Measurements from ENCODE around the gene RASL12.

The RASL12 gene

DNA sequence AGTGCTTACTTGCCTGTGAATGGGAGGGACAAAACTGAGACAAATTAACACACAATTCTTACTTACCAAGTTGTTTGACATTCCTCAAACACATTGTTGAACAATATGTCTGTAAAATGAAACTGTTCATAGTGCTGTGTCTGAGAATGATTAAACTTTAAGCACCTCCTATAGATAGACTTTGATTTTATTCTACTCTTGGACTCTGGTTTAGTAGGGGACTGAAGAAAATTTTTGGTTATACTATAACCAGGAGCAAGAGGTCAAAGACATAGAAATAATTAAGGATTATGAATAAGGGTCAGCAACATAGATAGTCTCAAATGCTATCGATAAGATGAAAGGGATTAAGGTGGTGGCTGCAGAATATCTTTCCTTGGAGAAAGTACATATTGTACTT lies 30.5 kb downstream of the RASL12 start:
- TF ChIP-seq, protein P1, sequence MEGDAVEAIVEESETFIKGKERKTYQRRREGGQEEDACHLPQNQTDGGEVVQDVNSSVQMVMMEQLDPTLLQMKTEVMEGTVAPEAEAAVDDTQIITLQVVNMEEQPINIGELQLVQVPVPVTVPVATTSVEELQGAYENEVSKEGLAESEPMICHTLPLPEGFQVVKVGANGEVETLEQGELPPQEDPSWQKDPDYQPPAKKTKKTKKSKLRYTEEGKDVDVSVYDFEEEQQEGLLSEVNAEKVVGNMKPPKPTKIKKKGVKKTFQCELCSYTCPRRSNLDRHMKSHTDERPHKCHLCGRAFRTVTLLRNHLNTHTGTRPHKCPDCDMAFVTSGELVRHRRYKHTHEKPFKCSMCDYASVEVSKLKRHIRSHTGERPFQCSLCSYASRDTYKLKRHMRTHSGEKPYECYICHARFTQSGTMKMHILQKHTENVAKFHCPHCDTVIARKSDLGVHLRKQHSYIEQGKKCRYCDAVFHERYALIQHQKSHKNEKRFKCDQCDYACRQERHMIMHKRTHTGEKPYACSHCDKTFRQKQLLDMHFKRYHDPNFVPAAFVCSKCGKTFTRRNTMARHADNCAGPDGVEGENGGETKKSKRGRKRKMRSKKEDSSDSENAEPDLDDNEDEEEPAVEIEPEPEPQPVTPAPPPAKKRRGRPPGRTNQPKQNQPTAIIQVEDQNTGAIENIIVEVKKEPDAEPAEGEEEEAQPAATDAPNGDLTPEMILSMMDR (IDR thresholded peaks at IDR 0.05): no peak
- DNase-seq (ENCODE audit: low spot score): no peak
- H3K27ac ChIP-seq: no peak overlapping the region
- H3K4me3 ChIP-seq: no peak overlapping the region

DNA sequence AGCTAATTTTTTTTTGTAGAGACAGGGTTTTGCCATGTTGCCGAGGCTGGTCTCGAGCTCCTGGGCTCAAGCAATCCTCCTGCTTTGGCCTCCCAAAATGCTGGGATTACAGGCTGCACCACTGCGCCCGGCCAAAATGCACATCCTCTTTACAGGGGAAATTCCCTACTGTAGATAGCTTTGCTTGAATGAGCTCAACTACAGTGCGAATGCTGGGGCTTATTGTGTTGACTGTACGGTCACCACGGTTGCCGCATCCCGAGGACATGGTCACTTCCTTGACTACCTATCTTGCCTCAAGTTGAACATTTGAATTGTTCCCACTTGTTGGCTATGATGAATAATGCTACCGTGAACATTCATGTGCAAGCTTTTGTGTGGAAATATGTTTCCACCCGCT lies 33.1 kb downstream of the RASL12 start:
- TF ChIP-seq, protein P1 (IDR thresholded peaks at IDR 0.05): no peak

DNA sequence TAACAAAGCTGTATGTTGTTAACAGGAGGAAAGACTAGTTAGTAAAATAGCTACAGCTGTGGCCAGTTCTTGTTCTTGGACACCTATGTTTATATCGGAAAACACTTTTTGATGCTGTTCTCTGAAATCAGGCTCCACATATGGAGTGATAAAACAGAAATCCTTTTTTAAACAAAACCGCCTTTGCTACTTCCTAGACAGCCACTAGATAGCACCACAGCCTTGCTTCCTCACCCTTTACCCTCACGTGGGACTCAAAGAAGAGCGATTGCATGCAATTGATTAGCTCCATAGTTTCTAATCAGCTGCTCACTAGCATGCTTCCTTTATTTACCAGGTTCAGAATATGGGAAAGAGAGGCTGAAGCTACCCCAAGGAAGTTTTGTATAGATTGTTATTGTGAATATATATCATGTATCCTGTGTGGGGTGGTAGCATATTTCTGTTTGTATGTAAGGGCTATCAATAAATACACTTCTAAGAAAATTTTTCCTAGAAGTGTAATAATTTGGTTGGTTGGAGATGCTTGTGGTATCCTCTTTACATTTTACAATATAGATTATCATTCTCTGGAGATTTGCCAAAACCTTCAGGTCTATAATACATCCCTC lies 34.0 kb downstream of the RASL12 start:
- DNase-seq (ENCODE audit: low spot score): no peak
- H3K4me3 ChIP-seq: no peak overlapping the region
- TF ChIP-seq, protein P1 (IDR thresholded peaks at IDR 0.05): peak; percentile 44
- no peak overlapping the region for H3K27ac ChIP-seq

More for the DNA sequence above, 33.1 kb downstream of the RASL12 start:
- DNase-seq (ENCODE audit: low spot score): no peak
- Histone ChIP-seq H3K4me3 (no peak overlapping the region), H3K27ac (no peak overlapping the region)

DNA sequence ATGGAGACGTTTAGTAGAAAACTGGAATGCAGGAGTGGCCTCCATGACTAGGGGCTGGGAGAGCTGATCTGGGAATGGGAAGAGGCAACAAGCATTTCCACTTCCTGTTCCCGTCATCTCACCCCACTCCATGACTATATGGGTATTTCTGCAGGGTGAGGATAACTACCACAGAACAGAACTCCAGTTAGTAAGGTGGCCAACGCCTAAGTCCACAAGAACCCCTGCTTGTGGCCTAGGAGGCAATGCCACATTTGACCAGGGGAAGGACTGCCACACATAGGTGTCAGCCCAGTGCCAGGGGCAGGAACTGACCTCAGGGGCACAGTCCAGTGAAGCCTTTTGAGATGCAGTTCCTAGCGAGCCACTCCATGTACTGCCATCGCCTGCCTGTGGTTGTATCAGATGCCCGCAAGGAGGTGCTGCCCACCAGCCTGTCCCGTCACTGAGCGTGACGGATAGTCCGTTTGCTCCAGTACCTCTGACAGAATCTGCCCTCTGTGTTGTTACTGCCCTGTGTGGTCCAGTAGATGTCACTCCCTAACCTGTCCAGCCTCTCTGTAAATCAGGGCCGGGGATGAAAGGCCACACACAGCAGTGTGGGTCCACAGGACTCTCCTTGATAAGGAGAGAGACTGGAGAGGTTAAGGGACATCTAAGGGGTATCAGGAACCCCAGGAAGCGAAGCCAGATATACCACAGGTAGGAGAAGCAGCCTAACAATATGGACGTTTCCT lies 34.8 kb downstream of the RASL12 start:
- no peak overlapping the region for H3K27ac ChIP-seq
- peak; percentile 82 for DNase-seq (ENCODE audit: low spot score)

DNA sequence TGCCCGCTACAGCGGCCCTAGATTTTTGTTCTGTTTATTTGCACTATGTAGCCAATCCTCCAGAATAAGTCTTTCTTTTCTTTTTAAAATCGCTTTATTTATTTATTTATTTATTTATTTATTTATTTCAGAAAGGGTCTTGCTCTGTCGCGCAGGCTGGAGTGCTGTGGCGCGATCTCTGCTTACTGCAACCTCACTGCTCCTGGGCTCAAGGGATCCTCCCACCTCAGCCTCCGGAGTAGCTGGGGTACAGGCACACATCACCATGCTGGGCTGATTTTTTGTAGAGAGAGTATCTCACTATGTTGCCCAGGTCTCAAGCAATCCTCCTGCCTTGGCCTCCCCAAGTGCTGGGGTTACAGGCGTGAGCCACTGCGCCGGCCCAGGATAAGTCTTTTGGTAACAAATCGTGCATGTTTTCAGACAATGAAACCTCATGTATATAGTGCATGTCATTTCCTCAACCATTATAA lies 38.0 kb downstream of the RASL12 start:
- no peak for DNase-seq (ENCODE audit: low spot score)
- Histone ChIP-seq H3K4me3 (peak overlapping the region; percentile 99), H3K27ac (peak overlapping the region; percentile 29 to 87)
- TF ChIP-seq, protein P1 (IDR thresholded peaks at IDR 0.05): no peak

More for the DNA sequence above, 34.8 kb downstream of the RASL12 start:
- H3K4me3 ChIP-seq: no peak overlapping the region
- TF ChIP-seq, protein P1 (IDR thresholded peaks at IDR 0.05): peak; percentile 53

DNA sequence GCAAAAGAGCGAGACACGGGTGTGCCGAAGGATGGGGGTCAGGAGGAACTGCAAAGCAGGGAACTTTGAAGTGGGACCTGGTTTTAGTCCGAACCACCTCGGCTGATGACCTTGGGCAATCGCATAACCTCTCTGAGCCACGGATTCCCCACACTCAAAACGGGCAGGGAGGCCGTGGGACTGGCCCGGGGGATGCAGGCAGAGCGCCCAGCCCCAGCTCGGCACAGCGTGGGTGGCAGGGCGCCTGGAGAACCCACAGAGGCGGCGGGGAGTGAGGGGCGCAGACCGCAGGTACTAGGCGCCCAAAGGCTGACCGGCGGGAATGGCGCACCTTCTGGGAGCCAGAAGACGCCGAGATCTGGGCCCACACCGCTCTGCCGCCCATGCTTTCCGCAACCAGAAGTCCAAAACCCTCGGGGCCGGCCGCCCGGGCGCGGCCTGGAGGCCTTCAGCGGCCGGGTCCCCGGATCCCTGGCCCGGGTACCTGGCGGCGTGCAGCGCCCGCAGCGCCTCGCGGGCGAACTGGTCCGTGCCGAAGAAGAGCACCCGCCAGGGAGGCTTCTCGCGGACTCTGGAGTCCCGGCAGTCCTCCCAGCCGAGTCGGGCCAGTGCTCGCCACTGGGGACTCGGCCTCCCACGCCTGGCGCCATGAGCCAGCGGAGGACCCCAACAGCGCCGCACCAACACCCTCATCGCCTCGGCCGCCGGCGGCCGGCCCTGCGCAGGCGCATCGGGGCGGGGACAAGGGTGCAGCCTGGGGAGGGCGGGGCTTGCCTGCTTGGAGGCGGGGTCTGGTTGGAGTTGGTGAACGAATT lies 38.7 kb downstream of the RASL12 start, which contains the start of gene MTFMT:
Gene MTFMT (minus strand): TSS at position 719 of the 815 bp plus-strand sequence. CDS start 26 bp downstream, at position 693.
- DNase-seq (ENCODE audit: low spot score): peak; percentile 90
- Histone ChIP-seq H3K4me3 (peak within 1 kb of the TSS; percentile 99), H3K27ac (peak within 1 kb of the TSS; percentile 29 to 87)
- TF ChIP-seq, protein P1 (IDR thresholded peaks at IDR 0.05): no peak

Measured in coronary artery (tissue), 2 donors.